Left ventricle myocardium inferior (tissue), 1 donor: ENCODE data around the gene MTFMT. TPM values are rescaled to one million over a fixed set of nuclear protein-coding genes. Genes with fewer than 3 reads are reported as not detected.
"Not testable (repeated sequence)": the region's sequence is repeated elsewhere in the genome, so short reads cannot be mapped to it uniquely, and the experiment has no call there.

Source experiments
- DNase-seq: peaks from one replicate; pipeline ENCODE4 v3.0.0-alpha.2; 2020
- H3K27ac ChIP-seq: fragments of 200-600 bp; replicated peaks from 2 replicates; pipeline ENCODE4 v1.8.0; 2021
- H3K27me3 ChIP-seq: fragments of 200-600 bp; 2 replicates; pipeline ENCODE4 v1.8.0; 2021; ENCODE audit warnings: low read depth
- H3K36me3 ChIP-seq: fragments of 200-600 bp; 2 replicates; pipeline ENCODE4 v1.8.0; 2021
- H3K4me1 ChIP-seq: fragments of 200-600 bp; 2 replicates; pipeline ENCODE4 v1.8.0; 2021
- H3K4me3 ChIP-seq: fragments of 200-600 bp; 2 replicates; pipeline ENCODE4 v1.8.0; 2021; ENCODE audit warnings: mild to moderate bottlenecking, moderate library complexity
- H3K9me3 ChIP-seq: fragments of 200-600 bp; replicated peaks from 2 replicates; pipeline ENCODE4 v1.8.0; 2021
- CTCF ChIP-seq: fragments of 200-600 bp; IDR thresholded peaks from 2 replicates; pipeline ENCODE4 v1.8.0; 2021; ENCODE audit warnings: antibody characterized with exemption, mild to moderate bottlenecking, borderline replicate concordance
- intact Hi-C: fragments of 100-400 bp; cut with micrococcal nuclease; formaldehyde crosslinking; loops from one replicate; pipeline ENCODE4 v1.11.0; 2022
- long read RNA-seq: library from polyadenylated mRNA; unstranded; transcript quantifications from one replicate; pipeline ENCODE4 v2.0.0, GENCODE V29; 2021
- total RNA-seq: library from RNA; stranded (reverse); fragmentation: NEBNext Ultra II Directional; extraction: Animal tissue kit (Norgen Biotek cat#: 25700); gene quantifications from one replicate; pipeline ENCODE4 v1.2.1, GENCODE V29; 2021
- donor health status: DM: no; HTN: yes; CAD: no; lungs with severe emphysema.

The MTFMT gene
- total RNA-seq: 18.6 TPM
- long read RNA-seq, transcript MTFMT-201 (9 exons, 2,734 nt): major isoform, 28 of 32 reads
- long read RNA-seq, partial matches to known transcripts: 0 of 32 reads
- long read RNA-seq, other reads (novel, unspliced or antisense): 4 of 32 reads

- Histone ChIP-seq H3K4me1 (peaks cover 20% of the 10 kb centered on the region), H3K36me3 (peaks cover 20% of the 10 kb centered on the region), H3K4me3 (peak within 1 kb of the TSS; percentile 80), H3K27me3 (no peaks in the 10 kb centered on the region), H3K9me3 (no peaks in the 10 kb centered on the region), H3K27ac (peak within 1 kb of the TSS; percentile 86)
- intact Hi-C loops: no loop called here
- DNase-seq: peak; percentile 94
- TF ChIP-seq CTCF: no peak
Observed at GRCh38 chr15:65028921-65029735, at the start of gene MTFMT. Gene MTFMT (minus strand): TSS chr15:65029639. CDS start chr15:65029613, 26 bp downstream.

GRCh38 chr15:65077981-65078352, 48.5 kb upstream of the MTFMT start:
- no peaks in the 10 kb centered on the region for H3K9me3 ChIP-seq
- H3K4me3 ChIP-seq: peak overlapping the region; percentile 57
- intact Hi-C loops: no loop called here
- no peaks in the 10 kb centered on the region for H3K36me3 ChIP-seq
- peaks cover 73% of the 10 kb centered on the region for H3K4me1 ChIP-seq
- peaks cover 23% of the 10 kb centered on the region for H3K27me3 ChIP-seq
- peak overlapping the region; percentile 90 for H3K27ac ChIP-seq
- TF ChIP-seq CTCF: peak; percentile 72
- peak; percentile 72 for DNase-seq

- no peaks in the 10 kb centered on the region for H3K9me3 ChIP-seq
- H3K4me3 ChIP-seq: peak overlapping the region; percentile 57
- peak overlapping the region; percentile 90 for H3K27ac ChIP-seq
- no peaks in the 10 kb centered on the region for H3K36me3 ChIP-seq
- intact Hi-C loops: no loop called here
- no peak for TF ChIP-seq CTCF
- no peak for DNase-seq
- H3K4me1 ChIP-seq: peaks cover 72% of the 10 kb centered on the region
- peaks cover 23% of the 10 kb centered on the region for H3K27me3 ChIP-seq
Observed at GRCh38 chr15:65077291-65077980, 48.0 kb upstream of the MTFMT start.

GRCh38 chr15:65076486-65077290, 47.2 kb upstream of the MTFMT start, which contains the start of gene KBTBD13:
Gene KBTBD13 (plus strand): TSS chr15:65076746. CDS start chr15:65076816, 70 bp downstream.
- TF ChIP-seq CTCF: no peak
- DNase-seq: no peak
- H3K27ac ChIP-seq: peak within 1 kb of the TSS; percentile 90
- no peaks in the 10 kb centered on the region for H3K36me3 ChIP-seq
- peak within 1 kb of the TSS; percentile 57 for H3K4me3 ChIP-seq
- H3K9me3 ChIP-seq: no peaks in the 10 kb centered on the region
- H3K27me3 ChIP-seq: peaks cover 22% of the 10 kb centered on the region
- intact Hi-C loops: no loop called here
- peaks cover 72% of the 10 kb centered on the region for H3K4me1 ChIP-seq

GRCh38 chr15:65075607-65076395, 46.4 kb upstream of the MTFMT start:
- peaks cover 72% of the 10 kb centered on the region for H3K4me1 ChIP-seq
- H3K4me3 ChIP-seq: peak overlapping the region; percentile 57

GRCh38 chr15:65074946-65075345, 45.5 kb upstream of the MTFMT start:
- intact Hi-C loops, H3K36me3 ChIP-seq, H3K9me3 ChIP-seq, DNase-seq, H3K4me3 ChIP-seq, H3K27ac ChIP-seq: not testable (repeated sequence)
- peaks cover 15% of the 10 kb centered on the region for H3K27me3 ChIP-seq
- H3K4me1 ChIP-seq: peaks cover 72% of the 10 kb centered on the region

More at GRCh38 chr15:65075607-65076395, 46.4 kb upstream of the MTFMT start:
- Histone ChIP-seq H3K27ac (peak overlapping the region; percentile 90), H3K27me3 (peaks cover 15% of the 10 kb centered on the region)
- H3K9me3 ChIP-seq, H3K36me3 ChIP-seq, DNase-seq, intact Hi-C loops: not testable (repeated sequence)
